ENCODE data around the gene MGAT4B.
"Not testable (repeated sequence)": the region's sequence is repeated elsewhere in the genome, so short reads cannot be mapped to it uniquely, and the experiment has no call there.

DNA sequence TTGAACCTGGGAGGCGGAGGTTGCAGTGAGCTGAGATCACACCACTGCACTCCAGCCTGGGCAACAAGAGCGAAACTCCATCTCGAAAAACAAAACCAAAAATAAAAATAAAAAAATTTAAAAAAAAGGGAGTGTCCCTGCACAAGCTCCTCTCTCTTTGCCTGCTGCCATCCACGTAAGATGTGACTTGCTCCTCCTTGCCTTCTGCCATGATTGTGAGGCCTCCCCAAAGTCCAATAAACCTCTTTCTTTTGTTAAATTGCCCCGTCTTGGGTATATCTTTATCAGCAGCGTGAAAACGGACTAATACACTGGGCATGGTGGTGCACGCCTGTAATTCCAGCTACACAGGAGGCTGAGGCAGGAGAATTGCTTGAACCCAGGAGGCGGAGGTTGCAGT is 17.4 kb downstream of the MGAT4B start:
- TF ChIP-seq, protein P1, sequence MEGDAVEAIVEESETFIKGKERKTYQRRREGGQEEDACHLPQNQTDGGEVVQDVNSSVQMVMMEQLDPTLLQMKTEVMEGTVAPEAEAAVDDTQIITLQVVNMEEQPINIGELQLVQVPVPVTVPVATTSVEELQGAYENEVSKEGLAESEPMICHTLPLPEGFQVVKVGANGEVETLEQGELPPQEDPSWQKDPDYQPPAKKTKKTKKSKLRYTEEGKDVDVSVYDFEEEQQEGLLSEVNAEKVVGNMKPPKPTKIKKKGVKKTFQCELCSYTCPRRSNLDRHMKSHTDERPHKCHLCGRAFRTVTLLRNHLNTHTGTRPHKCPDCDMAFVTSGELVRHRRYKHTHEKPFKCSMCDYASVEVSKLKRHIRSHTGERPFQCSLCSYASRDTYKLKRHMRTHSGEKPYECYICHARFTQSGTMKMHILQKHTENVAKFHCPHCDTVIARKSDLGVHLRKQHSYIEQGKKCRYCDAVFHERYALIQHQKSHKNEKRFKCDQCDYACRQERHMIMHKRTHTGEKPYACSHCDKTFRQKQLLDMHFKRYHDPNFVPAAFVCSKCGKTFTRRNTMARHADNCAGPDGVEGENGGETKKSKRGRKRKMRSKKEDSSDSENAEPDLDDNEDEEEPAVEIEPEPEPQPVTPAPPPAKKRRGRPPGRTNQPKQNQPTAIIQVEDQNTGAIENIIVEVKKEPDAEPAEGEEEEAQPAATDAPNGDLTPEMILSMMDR (IDR thresholded peaks at IDR 0.05), result not testable (repeated sequence)
- not testable (repeated sequence) for TF ChIP-seq TCF7L2 (IDR thresholded peaks at IDR 0.05; ENCODE audit: low read depth, low read length)

Measured in Panc1 (cell line).